Measurements from ENCODE around the gene FST. TPM values are rescaled to one million over a fixed set of nuclear protein-coding genes. Genes with fewer than 3 reads are reported as not detected.

Gene FST
- total and polyA plus RNA-seq, 2 of the 13 experiments (the other 11 are each of a cell fraction or from before 2014, with no cell fraction given) = 38.6 to 136 TPM

GRCh38 chr5:53476531-53477480 lies 3.6 kb upstream of the FST start (continued):
- TF ChIP-seq HOMEZ (CRISPR knock-in tag; IDR thresholded peaks at IDR 0.05; ENCODE audit: low read depth) = peak; percentile 99
- TF ChIP-seq ELF1 (CRISPR knock-in tag; IDR thresholded peaks at IDR 0.05) = peak; percentile 58
- peak in 1 of 2 experiments; percentile 85; a peak in 1 of 4 replicates for TF ChIP-seq REST (IDR thresholded peaks at IDR 0.05; ENCODE audit: borderline replicate concordance in 1 of 2, low read depth in 1 of 2, low read length in 2 of 2)
- TF ChIP-seq ZBTB10 (CRISPR knock-in tag; IDR thresholded peaks at IDR 0.05; ENCODE audit: borderline replicate concordance) = peak; percentile 51; the same call in 1 of the 2 replicates
- no peak for TF ChIP-seq DBP (CRISPR knock-in tag; IDR thresholded peaks at IDR 0.05; ENCODE audit: not compliant biosample characterization)
- peak; percentile 99 for TF ChIP-seq KDM3A (CRISPR knock-in tag; IDR thresholded peaks at IDR 0.05; ENCODE audit: low read depth)
- TF ChIP-seq SOX6 (IDR thresholded peaks at IDR 0.05) = no peak
- TF ChIP-seq SOX6 (CRISPR knock-in tag; IDR thresholded peaks at IDR 0.05) = peak; percentile 99
- no peak for TF ChIP-seq THAP8 (CRISPR knock-in tag; IDR thresholded peaks at IDR 0.05; ENCODE audit: borderline replicate concordance)
- no peak for TF ChIP-seq PCBP2 (optimal IDR thresholded peaks at IDR 0.05; ENCODE audit: low read depth, low read length, poor library complexity, severe bottlenecking)
- peak; percentile 51 for TF ChIP-seq RFX3 (CRISPR knock-in tag; IDR thresholded peaks at IDR 0.05)
- peak; percentile 100 for TF ChIP-seq NR2F6 (IDR thresholded peaks at IDR 0.05)
- TF ChIP-seq NR2F6 (CRISPR knock-in tag; IDR thresholded peaks at IDR 0.05) = peak; percentile 100
- peak; percentile 94 for TF ChIP-seq ZNF430 (CRISPR knock-in tag; IDR thresholded peaks at IDR 0.05)
- TF ChIP-seq YY1 (IDR thresholded peaks at IDR 0.05; ENCODE audit: insufficient read depth, insufficient replicate concordance, low read depth, low read length) = peak; percentile 18
- no peak for TF ChIP-seq SRSF4 (IDR thresholded peaks at IDR 0.05; ENCODE audit: low read depth, low read length, poor library complexity, severe bottlenecking)
- TF ChIP-seq BCL6 (CRISPR knock-in tag; IDR thresholded peaks at IDR 0.05) = peak; percentile 99
- no peak for TF ChIP-seq ZNF549 (CRISPR knock-in tag; IDR thresholded peaks at IDR 0.05)
- no peak for TF ChIP-seq ZNF10 (CRISPR knock-in tag; IDR thresholded peaks at IDR 0.05; ENCODE audit: borderline replicate concordance, low read depth)

All from HepG2 (cell line).